Cardiac septum (tissue), 1 donor: Measurements from ENCODE around the gene TRIM50. TPM values are rescaled to one million over a fixed set of nuclear protein-coding genes. Genes with fewer than 3 reads are reported as not detected.
"Not testable (repeated sequence)": the region's sequence is repeated elsewhere in the genome, so short reads cannot be mapped to it uniquely, and the experiment has no call there.

Experiments used
- DNase-seq: peaks from one replicate; pipeline ENCODE4 v3.0.0-alpha.2; 2020; ENCODE audit warnings: low spot score
- intact Hi-C: fragments of 100-400 bp; cut with DNase I; formaldehyde crosslinking; loops from one replicate; pipeline ENCODE4 v1.14.0; 2022
- total RNA-seq: library from RNA; stranded (reverse); fragmentation: NEBNext Ultra II Directional; extraction: Animal tissue kit (Norgen Biotek cat#: 25700); gene quantifications from one replicate; pipeline ENCODE4 v1.2.1, GENCODE V29; 2021
- donor health status: DM: no; HTN: no; CAD: no.

TRIM50 gene
- total RNA-seq, 1 donor from 2014 or later: not detected

DNA sequence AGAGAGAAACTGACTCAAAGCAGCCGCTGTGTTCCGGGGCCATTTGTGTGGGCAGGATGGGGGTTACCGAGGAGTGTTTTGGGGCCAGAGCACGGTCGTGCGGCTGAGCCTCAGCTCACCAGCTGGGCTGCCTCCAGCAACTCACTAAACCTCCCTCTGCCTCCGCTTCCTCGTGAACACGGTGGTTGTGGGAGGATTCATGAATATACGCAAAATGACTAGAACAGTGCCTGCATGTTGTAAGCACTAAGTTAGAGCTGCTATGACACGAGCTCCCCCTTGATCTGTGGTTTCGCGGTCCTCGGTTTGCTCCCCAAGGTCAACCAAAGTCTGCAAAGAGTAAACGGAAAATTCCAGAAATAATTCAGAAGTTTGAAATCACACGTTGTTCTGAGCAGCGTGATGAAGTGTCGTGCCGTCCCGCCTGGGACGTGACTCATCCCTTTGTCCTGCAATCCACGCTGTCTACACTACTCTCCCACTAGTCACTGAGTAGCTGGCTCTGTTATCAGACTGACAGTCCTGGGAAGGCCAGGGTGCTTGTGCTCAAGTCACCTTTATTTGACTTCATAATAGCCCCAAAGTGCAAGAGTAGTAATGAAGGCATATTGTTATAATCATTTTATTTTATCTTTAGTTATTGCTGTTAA, 61.0 kb downstream of the TRIM50 start:
- intact Hi-C loops, DNase-seq: not testable (repeated sequence)

Other genes with a start within 250 kb of the TRIM50 start
- not detected for gene SPDYE9, start 242.0 kb downstream of the TRIM50 start, total RNA-seq
- 15.5 TPM for gene NSUN5, start 19.3 kb downstream of the TRIM50 start, total RNA-seq
- gene FKBP6, start 79 bp upstream of the TRIM50 start, total RNA-seq: not detected
- 0.19 TPM for gene FZD9, start 105.7 kb upstream of the TRIM50 start, total RNA-seq
- 45.7 TPM for gene BAZ1B, start 194.2 kb upstream of the TRIM50 start, total RNA-seq
- gene BCL7B, start 229.6 kb upstream of the TRIM50 start, total RNA-seq: 68.9 TPM